GM21447 (cell line): ENCODE data around the gene SCGB3A2.

Experiments
- ATAC-seq: cut with Tn5 transposase; IDR thresholded peaks from one replicate; pipeline ENCODE4 v1.9.1; 2021; ENCODE audit not compliant: unreplicated experiment

The SCGB3A2 gene

GRCh38 chr5:147878066-147878759 lies at the start of gene SCGB3A2:
SCGB3A2 (plus strand) TSS chr5:147878711; CDS start chr5:147878804, 93 bp downstream.
- no peak for ATAC-seq

- no peak for ATAC-seq
Measured at GRCh38 chr5:147830035-147830434, 48.5 kb upstream of the SCGB3A2 start.

- no peak for ATAC-seq
Measured at GRCh38 chr5:147831465-147831864, 47.0 kb upstream of the SCGB3A2 start, which contains the start of gene SPINK1. SPINK1 (minus strand) TSS chr5:147831671; CDS start chr5:147831577, 94 bp downstream.

- ATAC-seq = no peak
Measured at GRCh38 chr5:147832541-147832940, 46.0 kb upstream of the SCGB3A2 start.

GRCh38 chr5:147835386-147835798 lies 43.1 kb upstream of the SCGB3A2 start:
- ATAC-seq = no peak

- ATAC-seq = no peak
Measured at GRCh38 chr5:147836439-147836838, 42.1 kb upstream of the SCGB3A2 start.

GRCh38 chr5:147842869-147843268 lies 35.6 kb upstream of the SCGB3A2 start:
- no peak for ATAC-seq

GRCh38 chr5:147844846-147845245 lies 33.7 kb upstream of the SCGB3A2 start:
- no peak for ATAC-seq

- no peak for ATAC-seq
Measured at GRCh38 chr5:147845618-147846017, 32.9 kb upstream of the SCGB3A2 start.

GRCh38 chr5:147849226-147849625 lies 29.3 kb upstream of the SCGB3A2 start:
- ATAC-seq = no peak

- no peak for ATAC-seq
Measured at GRCh38 chr5:147851578-147851977, 26.9 kb upstream of the SCGB3A2 start.

GRCh38 chr5:147852365-147852764 lies 26.1 kb upstream of the SCGB3A2 start:
- no peak for ATAC-seq

- ATAC-seq = no peak
Measured at GRCh38 chr5:147853372-147853987, 25.0 kb upstream of the SCGB3A2 start.

GRCh38 chr5:147854331-147854730 lies 24.2 kb upstream of the SCGB3A2 start:
- ATAC-seq = no peak

- ATAC-seq = no peak
Measured at GRCh38 chr5:147854894-147855773, 23.4 kb upstream of the SCGB3A2 start.

GRCh38 chr5:147855774-147856069 lies 22.8 kb upstream of the SCGB3A2 start:
- no peak for ATAC-seq

GRCh38 chr5:147856801-147857200 lies 21.7 kb upstream of the SCGB3A2 start:
- no peak for ATAC-seq

GRCh38 chr5:147857302-147858129 lies 21.0 kb upstream of the SCGB3A2 start:
- ATAC-seq = peak; percentile 89

- no peak for ATAC-seq
Measured at GRCh38 chr5:147858565-147858964, 19.9 kb upstream of the SCGB3A2 start.

- no peak for ATAC-seq
Measured at GRCh38 chr5:147859962-147860640, 18.4 kb upstream of the SCGB3A2 start.
